Medulla oblongata (tissue), 1 donor: ENCODE measurements around the gene GRM7.

Experiments used
- DNase-seq: peaks from one replicate; pipeline ENCODE4 v3.0.0-alpha.2; 2015; ENCODE audit errors: extremely low spot score

Gene GRM7

GRCh38 chr3:7400360-7400759, 539.4 kb downstream of the GRM7 start:
- DNase-seq: no peak

GRCh38 chr3:7401418-7401817, 540.5 kb downstream of the GRM7 start:
- DNase-seq: no peak

GRCh38 chr3:7407107-7407506, 546.2 kb downstream of the GRM7 start:
- no peak for DNase-seq

- no peak for DNase-seq
These were observed 549.9 kb downstream of the GRM7 start for GRCh38 chr3:7410782-7411181.

GRCh38 chr3:7421065-7421464, 560.1 kb downstream of the GRM7 start:
- DNase-seq: no peak

- no peak for DNase-seq
These were observed 562.1 kb downstream of the GRM7 start for GRCh38 chr3:7423036-7423435.

GRCh38 chr3:7423995-7424394, 563.1 kb downstream of the GRM7 start:
- no peak for DNase-seq

- no peak for DNase-seq
These were observed 567.3 kb downstream of the GRM7 start for GRCh38 chr3:7428206-7428718.

- DNase-seq: no peak
These were observed 571.7 kb downstream of the GRM7 start for GRCh38 chr3:7432610-7433009.

- DNase-seq: no peak
These were observed 572.2 kb downstream of the GRM7 start for GRCh38 chr3:7433073-7433472.

GRCh38 chr3:7436542-7436941, 575.6 kb downstream of the GRM7 start:
- DNase-seq: no peak

GRCh38 chr3:7437231-7437630, 576.3 kb downstream of the GRM7 start:
- no peak for DNase-seq

GRCh38 chr3:7439101-7439680, 578.3 kb downstream of the GRM7 start:
- DNase-seq: no peak

GRCh38 chr3:7444886-7445285, 584.0 kb downstream of the GRM7 start:
- DNase-seq: no peak

GRCh38 chr3:7445331-7445730, 584.4 kb downstream of the GRM7 start:
- DNase-seq: no peak

- DNase-seq: no peak
These were observed 586.4 kb downstream of the GRM7 start for GRCh38 chr3:7447197-7447769.

- no peak for DNase-seq
These were observed 595.5 kb downstream of the GRM7 start for GRCh38 chr3:7456386-7456785.

GRCh38 chr3:7461202-7461825, 600.4 kb downstream of the GRM7 start:
- DNase-seq: no peak

- DNase-seq: no peak
These were observed 609.0 kb downstream of the GRM7 start for GRCh38 chr3:7469866-7470265.

GRCh38 chr3:7484636-7485035, 623.7 kb downstream of the GRM7 start:
- DNase-seq: no peak

- DNase-seq: no peak
These were observed 626.8 kb downstream of the GRM7 start for GRCh38 chr3:7487763-7488162.

GRCh38 chr3:7489417-7489816, 628.5 kb downstream of the GRM7 start:
- DNase-seq: no peak

- DNase-seq: no peak
These were observed 637.8 kb downstream of the GRM7 start for GRCh38 chr3:7498715-7499114.
